Measurements from ENCODE around the gene REV1.

The REV1 gene

GRCh38 chr2:99512181-99512591, 22.4 kb upstream of the REV1 start:
- TF ChIP-seq CTCF (IDR thresholded peaks at IDR 0.05) = no peak

- TF ChIP-seq CTCF (IDR thresholded peaks at IDR 0.05) = no peak
These were observed 19.6 kb upstream of the REV1 start for GRCh38 chr2:99509387-99509786.

- TF ChIP-seq CTCF (IDR thresholded peaks at IDR 0.05) = no peak
These were observed 18.4 kb upstream of the REV1 start for GRCh38 chr2:99507937-99508818.

GRCh38 chr2:99504844-99505584, 15.2 kb upstream of the REV1 start:
- TF ChIP-seq CTCF (IDR thresholded peaks at IDR 0.05) = no peak

- no peak for TF ChIP-seq CTCF (IDR thresholded peaks at IDR 0.05)
These were observed 6.2 kb upstream of the REV1 start for GRCh38 chr2:99496021-99496420.

- no peak for TF ChIP-seq CTCF (IDR thresholded peaks at IDR 0.05)
These were observed 5.5 kb upstream of the REV1 start for GRCh38 chr2:99495115-99495860.

- TF ChIP-seq CTCF (IDR thresholded peaks at IDR 0.05) = no peak
These were observed 2.9 kb upstream of the REV1 start for GRCh38 chr2:99492721-99493120.
